Natural killer cell (primary cell): ENCODE data around the gene FBXO34. TPM values are rescaled to one million over a fixed set of nuclear protein-coding genes. Genes with fewer than 3 reads are reported as not detected.
A peak's percentile ranks its signal among the peaks of the same experiment; 100 is the strongest.
"Not testable (repeated sequence)": the region's sequence is repeated elsewhere in the genome, so short reads cannot be mapped to it uniquely, and the experiment has no call there.

Experiments
- ATAC-seq, 3 donors: fragments of 150-1000 bp in 2 of 3; fragments of 200-7000 bp in 1 of 3; cut with Tn5 transposase; 1 replicate in 1 of 3; 2 replicates in 2 of 3; pipeline ENCODE4 v1.10.0; 2021; ENCODE audit warnings: mild to moderate bottlenecking in 2 of 3, moderate library complexity in 2 of 3
- DNase-seq, 2 donors: peaks; one replicate each; pipeline versions ENCODE4 v3.0.0 to v3.0.0-alpha.2; 2013 to 2021; ENCODE audit warnings: mixed read lengths in 1 of 2
- H3K27ac ChIP-seq: one replicate; pipeline ENCODE4 v1.5.1; 2013; ENCODE audit warnings: mild to moderate bottlenecking, low read length
- H3K27me3 ChIP-seq: one replicate; pipeline ENCODE4 v1.6.1; 2013; ENCODE audit warnings: low read length; ENCODE audit not compliant: control insufficient read depth, insufficient read depth
- H3K36me3 ChIP-seq: one replicate; pipeline ENCODE4 v1.6.1; 2013; ENCODE audit warnings: low read length; ENCODE audit not compliant: control insufficient read depth, insufficient read depth
- H3K4me1 ChIP-seq: one replicate; pipeline ENCODE4 v1.6.1; 2013; ENCODE audit warnings: low read length; ENCODE audit not compliant: control insufficient read depth, insufficient read depth
- H3K4me3 ChIP-seq: one replicate; pipeline ENCODE4 v1.5.1; 2013; ENCODE audit warnings: low read length
- H3K9me3 ChIP-seq: one replicate; pipeline ENCODE4 v1.6.1; 2013; ENCODE audit warnings: low read length; ENCODE audit not compliant: control insufficient read depth, insufficient read depth
- H3K27ac Mint-ChIP-seq, 2 donors: one replicate each; pipeline ENCODE4 v1.8.0; 2022; ENCODE audit warnings: mild to moderate bottlenecking in 2 of 2, mixed read lengths in 2 of 2, moderate library complexity in 1 of 2
- H3K27me3 Mint-ChIP-seq, 2 donors: one replicate each; pipeline ENCODE4 v1.8.0; 2022; ENCODE audit warnings: low read depth in 2 of 2, mixed read lengths in 2 of 2
- H3K36me3 Mint-ChIP-seq: one replicate; pipeline ENCODE4 v1.8.0; 2022; ENCODE audit warnings: mixed read lengths
- H3K4me1 Mint-ChIP-seq, 2 donors: one replicate each; pipeline ENCODE4 v1.8.0; 2022; ENCODE audit warnings: mixed read lengths in 2 of 2
- H3K4me3 Mint-ChIP-seq: one replicate; pipeline ENCODE4 v1.8.0; 2022; ENCODE audit warnings: mild to moderate bottlenecking, moderate library complexity, mixed read lengths
- H3K9me3 Mint-ChIP-seq, 2 donors: one replicate each; pipeline ENCODE4 v1.8.0; 2022; ENCODE audit warnings: mixed read lengths in 2 of 2
- WGBS: methylation state at CpG from one replicate; pipeline ENCODE4 v1.1.7; 2013; ENCODE audit warnings: missing lambda C conversion rate; ENCODE audit not compliant: insufficient coverage; 5-methylcytosine and 5-hydroxymethylcytosine counted together
- intact Hi-C: fragments of 100-400 bp; cut with micrococcal nuclease; formaldehyde crosslinking; loops from one replicate; pipeline ENCODE4 v1.14.2; 2022
- total RNA-seq, 4 donors: library from RNA; stranded (reverse); fragments of 120-200 nt in 1 of 4; gene quantifications; one replicate each; pipeline versions ENCODE4 v1.2.3 to v1.2.4, GENCODE V29; 2013 to 2022
- TF ChIP-seq, protein P1 (sequence below): fragments of 200-600 bp; IDR thresholded peaks from one replicate; pipeline ENCODE4 v1.8.0; 2022; ENCODE audit warnings: antibody characterized with exemption

The FBXO34 gene
- total RNA-seq, 3 donors from 2014 or later (not counting 1 experiment from before 2014, with no cell fraction given): 34.7 to 39.3 (median 36.6) TPM

- no peaks in the 10 kb centered on the region for H3K36me3 ChIP-seq
- ATAC-seq (no peak), DNase-seq (no peak)
- 80% methylated on average over 1 of the region's 2 CpGs for WGBS
- intact Hi-C loops: no loop called here
- no peaks in the 10 kb centered on the region for H3K27me3 ChIP-seq
- no peaks in the 10 kb centered on the region for H3K9me3 ChIP-seq
- H3K9me3 Mint-ChIP-seq: no peaks in the 10 kb centered on the region
- peaks cover 28% of the 10 kb centered on the region for H3K4me1 ChIP-seq
- no peaks in the 10 kb centered on the region for H3K36me3 Mint-ChIP-seq
- H3K27ac Mint-ChIP-seq: peak overlapping the region; percentile 7 to 91
- peaks cover 75 to 88% of the 10 kb centered on the region in 2 donors for H3K4me1 Mint-ChIP-seq
- TF ChIP-seq, protein P1, sequence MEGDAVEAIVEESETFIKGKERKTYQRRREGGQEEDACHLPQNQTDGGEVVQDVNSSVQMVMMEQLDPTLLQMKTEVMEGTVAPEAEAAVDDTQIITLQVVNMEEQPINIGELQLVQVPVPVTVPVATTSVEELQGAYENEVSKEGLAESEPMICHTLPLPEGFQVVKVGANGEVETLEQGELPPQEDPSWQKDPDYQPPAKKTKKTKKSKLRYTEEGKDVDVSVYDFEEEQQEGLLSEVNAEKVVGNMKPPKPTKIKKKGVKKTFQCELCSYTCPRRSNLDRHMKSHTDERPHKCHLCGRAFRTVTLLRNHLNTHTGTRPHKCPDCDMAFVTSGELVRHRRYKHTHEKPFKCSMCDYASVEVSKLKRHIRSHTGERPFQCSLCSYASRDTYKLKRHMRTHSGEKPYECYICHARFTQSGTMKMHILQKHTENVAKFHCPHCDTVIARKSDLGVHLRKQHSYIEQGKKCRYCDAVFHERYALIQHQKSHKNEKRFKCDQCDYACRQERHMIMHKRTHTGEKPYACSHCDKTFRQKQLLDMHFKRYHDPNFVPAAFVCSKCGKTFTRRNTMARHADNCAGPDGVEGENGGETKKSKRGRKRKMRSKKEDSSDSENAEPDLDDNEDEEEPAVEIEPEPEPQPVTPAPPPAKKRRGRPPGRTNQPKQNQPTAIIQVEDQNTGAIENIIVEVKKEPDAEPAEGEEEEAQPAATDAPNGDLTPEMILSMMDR: no peak
- H3K27ac ChIP-seq: no peak overlapping the region
- no peak overlapping the region for H3K4me3 Mint-ChIP-seq
- no peak overlapping the region for H3K4me3 ChIP-seq
- no peaks in the 10 kb centered on the region for H3K27me3 Mint-ChIP-seq
Observed at GRCh38 chr14:55341781-55342180, 70.6 kb downstream of the FBXO34 start.

DNA sequence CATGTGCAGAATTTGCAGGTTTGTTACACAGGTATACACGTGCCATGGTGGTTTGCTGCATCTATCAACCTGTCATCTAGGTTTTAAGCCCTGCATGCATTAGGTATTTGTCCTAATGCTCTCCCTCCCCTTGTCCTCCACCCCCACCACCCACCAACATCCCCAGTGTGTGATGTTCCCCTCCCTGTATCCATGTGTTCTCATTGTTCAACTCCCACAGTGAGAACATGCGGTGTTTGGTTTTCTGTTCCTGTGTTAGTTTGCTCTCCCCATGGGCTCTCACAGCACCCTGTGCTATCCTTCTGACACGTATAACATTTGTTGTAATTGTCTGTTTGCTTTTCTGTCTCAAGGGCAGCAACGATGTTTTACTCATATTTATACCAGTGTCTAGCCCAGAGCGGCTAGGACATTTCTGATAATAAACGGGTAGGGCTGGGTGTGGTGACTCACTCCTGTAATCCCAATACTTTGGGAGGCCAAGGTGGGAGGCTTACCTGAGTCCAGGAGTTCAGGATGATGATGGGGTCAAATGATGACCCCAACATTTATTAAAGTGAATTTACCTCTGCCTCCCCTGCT lies 73.5 kb downstream of the FBXO34 start:
- H3K9me3 Mint-ChIP-seq, H3K9me3 ChIP-seq, H3K36me3 ChIP-seq, H3K27me3 ChIP-seq, H3K27ac ChIP-seq, H3K27me3 Mint-ChIP-seq, H3K36me3 Mint-ChIP-seq, DNase-seq, H3K4me3 ChIP-seq, intact Hi-C loops, H3K4me3 Mint-ChIP-seq, ATAC-seq: not testable (repeated sequence)
- Mint-ChIP-seq H3K27ac (peak overlapping the region in 1 of 2 donors; percentile 20), H3K4me1 (peaks cover 70 to 83% of the 10 kb centered on the region in 2 donors)
- WGBS: 89% methylated on average over 6 of the region's 6 CpGs
- peaks cover 14% of the 10 kb centered on the region for H3K4me1 ChIP-seq

DNA sequence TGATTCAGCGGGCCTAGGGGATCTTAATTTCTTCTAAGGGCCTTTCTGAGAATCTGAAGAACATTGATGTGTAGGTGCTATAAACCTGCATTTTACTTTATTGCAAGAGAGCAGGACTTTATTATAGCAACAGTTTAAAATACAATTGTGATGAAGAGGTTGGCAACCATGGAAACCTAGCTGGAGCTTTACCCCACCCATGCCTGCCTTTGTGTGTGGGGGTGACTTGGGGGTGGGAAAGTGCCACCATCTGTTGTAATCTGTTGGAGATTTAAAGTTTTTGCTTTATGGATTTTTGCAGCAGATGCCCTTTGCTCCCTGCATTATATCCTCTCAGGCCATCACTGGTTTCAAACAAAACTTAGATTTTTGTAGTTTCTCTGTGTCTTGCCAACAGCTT lies 75.8 kb downstream of the FBXO34 start:
- WGBS: 88% methylated on average over 1 of the region's 1 CpG
- Mint-ChIP-seq H3K4me1 (peaks cover 57 to 62% of the 10 kb centered on the region in 2 donors), H3K36me3 (peaks cover 6% of the 10 kb centered on the region), H3K4me3 (no peak overlapping the region), H3K9me3 (no peaks in the 10 kb centered on the region), H3K27ac (no peak overlapping the region), H3K27me3 (no peaks in the 10 kb centered on the region)
- TF ChIP-seq, protein P1: no peak
- peaks cover 3% of the 10 kb centered on the region for H3K4me1 ChIP-seq
- H3K4me3 ChIP-seq: no peak overlapping the region
- intact Hi-C loops: no loop called here
- no peaks in the 10 kb centered on the region for H3K9me3 ChIP-seq
- DNase-seq (no peak), ATAC-seq (no peak)
- H3K27me3 ChIP-seq: no peaks in the 10 kb centered on the region
- peaks cover 17% of the 10 kb centered on the region for H3K36me3 ChIP-seq
- no peak overlapping the region for H3K27ac ChIP-seq

GRCh38 chr14:55347748-55348147 lies 76.5 kb downstream of the FBXO34 start:
- Mint-ChIP-seq H3K9me3 (no peaks in the 10 kb centered on the region), H3K4me1 (peaks cover 54 to 60% of the 10 kb centered on the region in 2 donors), H3K27me3 (no peaks in the 10 kb centered on the region), H3K36me3 (peaks cover 6% of the 10 kb centered on the region), H3K4me3 (no peak overlapping the region), H3K27ac (no peak overlapping the region)
- no peak for DNase-seq
- peaks cover 3% of the 10 kb centered on the region for H3K4me1 ChIP-seq
- intact Hi-C loops: no loop called here
- no peaks in the 10 kb centered on the region for H3K9me3 ChIP-seq
- 100% methylated on average over 1 of the region's 3 CpGs for WGBS
- no peak overlapping the region for H3K4me3 ChIP-seq
- H3K27me3 ChIP-seq: no peaks in the 10 kb centered on the region
- no peak overlapping the region for H3K27ac ChIP-seq
- peaks cover 25% of the 10 kb centered on the region for H3K36me3 ChIP-seq
- TF ChIP-seq, protein P1: no peak
- no peak for ATAC-seq
